MG63 (cell line): Measurements from ENCODE around the gene RASA4B. TPM values are rescaled to one million over a fixed set of nuclear protein-coding genes. Genes with fewer than 3 reads are reported as not detected.
"Not testable (repeated sequence)": the region's sequence is repeated elsewhere in the genome, so short reads cannot be mapped to it uniquely, and the experiment has no call there.

Experiments
- DNase-seq: peaks from one replicate; pipeline ENCODE4 v3.0.0-alpha.2; 2020
- H3K27me3 ChIP-seq: fragments of 250-450 bp; sonication (Bioruptor Pico); 2 replicates; pipeline ENCODE4 v1.5.1; 2020; ENCODE audit warnings: mild to moderate bottlenecking, moderate library complexity
- H3K36me3 ChIP-seq: fragments of 250-450 bp; sonication (Bioruptor Pico); 2 replicates; pipeline ENCODE4 v1.5.1; 2020; ENCODE audit warnings: mild to moderate bottlenecking, moderate library complexity
- H3K4me3 ChIP-seq: fragments of 250-450 bp; sonication (Bioruptor Pico); 2 replicates; pipeline ENCODE4 v1.5.1; 2020; ENCODE audit warnings: mild to moderate bottlenecking, moderate library complexity
- H3K9me3 ChIP-seq: fragments of 250-450 bp; sonication (Bioruptor Pico); 2 replicates; pipeline ENCODE4 v1.5.1; 2020; ENCODE audit warnings: mild to moderate bottlenecking, moderate library complexity
- total RNA-seq: library from RNA; depleted of rRNA; stranded (reverse); fragments of >200 nt; shearing (Covaris generic); gene quantifications from 2 replicates; pipeline ENCODE4 v1.2.3, GENCODE V29; 2014; ENCODE audit warnings: low replicate concordance

RASA4B gene
- total RNA-seq, 1 experiment from 2014 or later: 1.7 TPM

DNA sequence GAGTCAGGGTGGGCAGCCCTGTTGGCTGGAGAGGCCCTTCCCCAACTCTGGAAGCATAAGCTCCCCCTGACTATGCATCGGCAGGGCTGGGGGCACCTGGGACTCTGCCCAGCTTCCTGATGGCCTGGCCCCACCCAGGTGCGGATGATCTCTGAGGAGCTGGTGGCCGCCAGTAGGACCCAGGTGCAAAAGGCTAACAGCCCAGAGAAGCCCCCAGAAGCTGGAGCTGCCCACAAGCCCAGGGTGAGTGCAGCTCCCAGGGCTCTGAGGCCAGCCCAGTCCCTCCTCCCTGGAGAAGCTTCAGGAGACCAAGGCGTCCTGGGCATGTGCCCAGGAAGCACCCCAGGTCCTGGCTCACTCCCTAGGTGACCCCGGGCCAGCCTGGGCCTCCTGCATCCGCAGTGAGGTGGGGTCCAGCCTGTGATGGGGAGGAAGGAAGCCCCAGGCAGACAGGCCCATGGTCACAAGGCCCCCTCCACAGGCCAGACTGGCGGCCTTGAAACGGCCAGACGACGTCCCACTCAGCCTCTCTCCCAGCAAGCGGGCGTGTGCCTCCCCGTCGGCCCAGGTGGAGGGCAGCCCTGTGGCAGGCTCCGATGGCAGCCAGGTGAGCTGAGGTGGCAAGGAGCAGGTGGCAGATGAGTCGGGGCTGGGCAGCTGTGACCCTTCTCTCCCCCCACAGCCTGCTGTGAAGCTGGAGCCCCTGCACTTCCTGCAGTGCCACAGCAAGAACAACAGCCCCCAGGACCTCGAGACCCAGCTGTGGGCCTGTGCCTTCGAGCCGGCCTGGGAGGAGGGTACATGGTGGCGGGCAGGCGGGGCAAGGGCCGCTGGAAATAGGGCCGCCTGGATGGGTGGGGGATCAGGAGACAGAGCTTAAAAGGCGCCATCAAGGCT is 49.7 kb downstream of the RASA4B start:
- no peak overlapping the region for H3K4me3 ChIP-seq
- no peak for DNase-seq
- H3K36me3 ChIP-seq: peaks cover 3% of the 10 kb centered on the region; the same call in 1 of the 2 replicates
- no peaks in the 10 kb centered on the region for H3K27me3 ChIP-seq
- no peaks in the 10 kb centered on the region for H3K9me3 ChIP-seq

DNA sequence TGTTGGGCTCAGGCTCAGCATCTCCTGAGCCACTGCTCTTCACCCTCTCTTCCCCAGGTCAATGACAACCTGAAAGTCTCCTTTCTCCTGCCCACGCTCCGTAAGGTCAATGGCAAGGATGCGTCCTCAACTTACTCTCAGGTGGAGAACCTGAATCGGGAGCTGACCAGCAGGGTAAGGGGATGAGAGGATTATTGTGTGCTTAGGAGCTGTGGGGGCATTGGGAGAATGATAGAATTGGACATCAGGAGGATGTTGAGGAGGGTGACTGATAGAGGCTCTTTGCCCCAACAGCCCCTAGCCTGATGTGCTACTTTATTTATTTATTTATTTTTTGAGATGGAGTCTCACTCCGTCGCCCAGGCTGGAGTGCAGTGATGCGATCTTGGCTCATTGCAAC is 51.5 kb downstream of the RASA4B start:
- H3K4me3 ChIP-seq: no peak overlapping the region
- no peaks in the 10 kb centered on the region for H3K27me3 ChIP-seq
- H3K9me3 ChIP-seq: no peaks in the 10 kb centered on the region
- DNase-seq: no peak
- no peaks in the 10 kb centered on the region for H3K36me3 ChIP-seq

DNA sequence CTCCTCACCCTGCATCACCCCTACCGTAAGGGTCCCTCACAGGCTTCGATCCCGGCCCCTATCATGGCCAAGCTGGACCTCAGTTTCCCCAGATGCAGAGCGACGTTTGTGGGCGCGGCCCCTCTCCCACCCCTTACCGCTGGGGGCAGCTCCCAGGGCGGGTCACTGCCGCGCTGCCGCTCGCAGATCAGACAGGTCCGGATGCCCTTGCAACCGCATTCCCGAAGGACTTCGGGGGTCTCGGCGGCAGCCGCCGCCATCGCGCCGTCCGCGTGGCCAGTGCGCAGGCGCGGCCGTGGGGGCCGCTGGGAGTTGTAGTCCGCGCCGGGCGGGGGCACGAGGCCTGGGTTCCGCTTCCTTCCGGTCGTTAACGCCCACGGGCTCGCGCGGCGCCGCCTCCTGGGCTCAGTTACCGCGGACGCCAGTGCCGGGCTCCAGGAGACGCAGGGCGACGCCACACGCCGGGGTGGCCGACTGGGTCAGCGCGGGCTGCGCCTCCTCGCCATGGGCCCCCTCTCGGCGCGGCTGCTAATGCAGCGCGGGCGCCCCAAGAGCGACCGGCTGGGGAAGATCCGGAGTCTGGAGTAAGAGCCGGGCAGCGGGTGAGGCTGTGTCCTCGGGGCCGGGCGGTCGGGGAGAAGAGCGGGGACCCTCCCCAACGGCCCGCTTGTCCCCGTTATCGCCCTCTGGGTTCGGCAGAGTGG is 52.8 kb downstream of the RASA4B start, which contains the start of the genes ALKBH4 and LRWD1:
TSS of gene ALKBH4 (minus strand) at position 287 of the 704 bp plus-strand sequence. CDS start at position 260, 27 bp downstream.
TSS of gene LRWD1 (plus strand) at position 408 of the 704 bp plus-strand sequence. CDS start at position 505, 97 bp downstream.
- Histone ChIP-seq H3K36me3 (no peaks in the 10 kb centered on the region), H3K9me3 (no peaks in the 10 kb centered on the region), H3K27me3 (no peaks in the 10 kb centered on the region), H3K4me3 (peak within 1 kb of the TSS; percentile 83)
- peak; percentile 89 for DNase-seq

DNA sequence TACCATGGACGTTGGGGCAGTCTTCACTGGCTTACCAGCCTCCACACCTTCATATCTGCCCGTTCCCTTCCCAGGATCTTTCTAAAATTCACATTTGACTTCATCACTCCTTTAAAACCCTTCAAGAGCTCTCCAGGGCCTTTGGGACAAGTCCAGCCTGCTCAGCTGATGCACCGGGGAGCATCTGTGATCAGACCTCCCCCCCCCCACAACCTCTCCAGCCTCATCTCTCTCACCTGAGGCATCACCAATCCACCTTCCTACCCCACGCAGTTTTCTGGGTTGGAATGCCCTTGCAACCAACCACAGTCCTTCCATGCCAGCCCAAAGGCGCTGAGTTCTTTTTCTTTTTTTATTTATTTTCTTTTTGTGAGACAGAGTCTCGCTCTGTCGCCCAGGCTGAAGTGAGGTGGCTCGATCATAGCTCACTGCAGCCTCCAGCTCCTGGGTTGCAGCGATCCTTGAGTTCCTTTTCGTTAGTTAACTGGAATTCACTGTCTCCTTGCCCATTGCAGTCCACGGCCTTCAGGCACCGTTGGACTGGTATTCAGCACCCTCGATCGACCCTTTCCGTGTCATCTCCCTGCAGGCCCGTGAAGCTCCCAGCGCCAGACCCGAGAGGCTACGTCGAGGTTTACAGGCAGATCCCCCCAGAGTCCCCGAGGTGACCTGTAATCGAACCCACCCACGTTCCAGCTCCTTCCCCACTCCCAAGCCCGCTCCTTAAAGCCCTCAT is 53.6 kb downstream of the RASA4B start:
- H3K4me3 ChIP-seq: peak overlapping the region; percentile 83
- H3K27me3 ChIP-seq: no peaks in the 10 kb centered on the region
- H3K9me3 ChIP-seq: no peaks in the 10 kb centered on the region
- no peaks in the 10 kb centered on the region for H3K36me3 ChIP-seq
- no peak for DNase-seq

DNA sequence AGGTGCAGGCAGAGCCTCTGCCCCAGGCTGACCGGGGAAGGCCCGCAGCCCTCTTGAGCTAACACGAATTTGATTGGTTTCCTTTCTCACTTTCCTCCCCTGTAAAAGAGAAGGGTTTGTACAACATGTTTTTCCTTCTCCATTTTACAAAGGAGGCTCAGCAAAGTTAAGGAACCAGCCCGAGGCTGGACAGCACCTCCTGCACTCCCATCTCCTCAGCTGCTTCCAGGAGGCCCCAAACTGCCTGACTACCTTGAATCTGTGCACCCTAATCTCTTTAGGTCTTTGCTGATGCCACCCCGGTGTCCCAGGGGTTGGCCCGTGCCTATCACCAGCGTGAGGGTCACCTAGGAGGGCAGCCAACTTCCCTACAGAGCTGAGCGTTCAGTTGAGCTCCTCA is 57.1 kb downstream of the RASA4B start:
- Histone ChIP-seq H3K27me3 (no peaks in the 10 kb centered on the region), H3K9me3 (no peaks in the 10 kb centered on the region), H3K36me3 (no peaks in the 10 kb centered on the region), H3K4me3 (no peak overlapping the region)
- no peak for DNase-seq

DNA sequence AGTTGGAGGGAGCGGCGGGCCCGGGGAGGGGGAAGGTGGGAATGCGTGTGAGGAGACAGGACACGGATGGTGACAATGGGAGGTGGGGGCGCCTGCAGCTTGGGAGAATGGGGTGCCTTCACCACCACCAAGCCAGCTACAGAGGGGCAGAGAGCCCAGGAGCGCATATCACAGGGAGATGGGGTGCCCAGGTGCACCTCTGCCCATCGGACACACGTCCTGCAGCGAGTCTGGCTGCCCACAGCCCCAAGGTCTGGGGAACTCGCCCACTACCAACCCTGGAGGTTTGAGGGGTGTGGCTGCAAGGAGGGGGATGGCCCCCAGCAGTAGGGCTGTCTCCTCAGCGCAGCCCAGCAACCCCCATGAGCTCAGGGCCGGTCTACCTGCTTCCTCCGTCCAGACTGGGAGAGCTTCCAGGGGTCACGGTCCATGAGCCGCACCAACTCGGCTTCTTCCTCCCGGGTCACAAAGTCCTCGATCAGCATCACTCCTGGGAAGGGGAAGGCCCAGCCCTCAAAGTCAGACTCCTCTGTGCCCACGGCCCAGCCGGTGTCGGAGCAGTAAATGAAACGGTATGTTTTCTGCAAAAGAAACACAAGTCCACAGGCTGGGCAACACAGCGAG is 58.2 kb downstream of the RASA4B start:
- Histone ChIP-seq H3K9me3 (no peaks in the 10 kb centered on the region), H3K36me3 (no peaks in the 10 kb centered on the region), H3K4me3 (no peak overlapping the region), H3K27me3 (no peaks in the 10 kb centered on the region)
- no peak for DNase-seq

DNA sequence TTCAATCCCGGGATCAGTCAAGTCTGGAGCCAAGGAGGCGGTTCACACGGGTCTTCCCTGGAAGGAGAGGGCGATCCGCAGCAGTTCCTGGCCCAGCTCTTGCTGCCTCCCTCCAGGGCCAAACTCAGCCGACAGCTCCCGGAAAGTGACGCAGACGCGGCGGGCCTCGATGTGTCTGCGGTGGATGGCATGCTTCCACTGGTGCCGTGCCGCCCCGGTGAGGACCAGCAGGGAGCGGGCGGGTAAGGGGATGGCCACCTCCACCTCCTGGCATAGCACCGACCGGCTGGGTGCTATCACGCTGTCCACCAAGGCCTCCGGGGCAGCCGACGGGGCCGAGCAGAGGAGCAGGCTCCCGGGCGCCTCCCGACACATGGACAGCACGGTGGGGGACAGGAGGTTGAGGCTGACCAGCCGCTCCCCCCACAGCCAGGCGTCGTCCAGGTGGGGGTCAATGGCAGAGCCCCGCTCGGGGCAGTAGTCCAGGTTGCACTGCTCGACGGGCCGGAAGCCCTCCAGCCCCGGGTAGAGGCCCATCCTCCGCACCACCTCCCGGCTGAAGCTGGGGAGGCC is 60.1 kb downstream of the RASA4B start:
- H3K36me3 ChIP-seq: no peaks in the 10 kb centered on the region
- DNase-seq: no peak
- H3K27me3 ChIP-seq: no peaks in the 10 kb centered on the region
- no peaks in the 10 kb centered on the region for H3K9me3 ChIP-seq
- no peak overlapping the region for H3K4me3 ChIP-seq

DNA sequence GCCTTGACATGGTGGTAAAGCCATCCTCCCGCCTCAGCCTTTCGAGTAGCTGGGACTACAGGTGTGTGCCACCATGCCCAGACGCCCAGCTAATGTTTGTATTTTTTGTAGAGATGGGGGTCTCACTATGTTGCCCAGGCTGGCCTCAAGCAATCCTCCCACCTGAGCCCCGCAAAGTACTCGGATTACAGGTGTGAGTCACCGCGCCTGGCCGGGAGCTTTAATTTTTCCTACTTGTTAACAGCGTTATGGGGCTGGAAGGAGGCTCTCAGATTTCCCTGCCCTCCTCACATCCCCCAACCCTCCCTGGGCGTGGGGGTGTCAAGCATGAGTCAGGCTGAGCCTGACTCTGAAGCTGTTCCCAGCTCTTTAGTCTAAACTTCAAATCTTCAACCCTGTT is 61.2 kb downstream of the RASA4B start:
- Histone ChIP-seq H3K27me3 (no peaks in the 10 kb centered on the region), H3K36me3 (no peaks in the 10 kb centered on the region), H3K9me3 (no peaks in the 10 kb centered on the region), H3K4me3 (no peak overlapping the region)
- DNase-seq: no peak

DNA sequence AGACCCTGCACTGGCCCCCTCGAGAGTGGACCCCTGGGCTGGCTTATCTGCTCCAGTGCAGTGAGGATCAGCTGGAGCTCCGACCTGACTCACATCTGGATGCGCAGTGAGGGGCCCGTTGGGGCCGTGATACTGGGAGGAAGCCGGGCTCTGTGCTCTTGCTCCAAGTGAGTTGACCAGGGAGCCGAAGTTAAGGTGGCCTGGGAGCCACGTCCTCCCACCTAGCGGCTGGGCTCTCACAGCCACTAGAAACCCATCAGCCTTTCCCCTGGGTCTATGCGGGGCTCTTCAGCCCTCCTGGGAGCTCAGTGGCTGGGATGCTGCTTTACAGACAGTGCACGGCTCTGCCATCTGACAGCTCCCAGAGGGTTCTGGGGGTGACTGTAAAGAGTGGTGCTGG is 62.0 kb downstream of the RASA4B start:
- H3K9me3 ChIP-seq: no peaks in the 10 kb centered on the region
- H3K4me3 ChIP-seq: no peak overlapping the region
- no peak for DNase-seq
- no peaks in the 10 kb centered on the region for H3K27me3 ChIP-seq
- H3K36me3 ChIP-seq: no peaks in the 10 kb centered on the region

DNA sequence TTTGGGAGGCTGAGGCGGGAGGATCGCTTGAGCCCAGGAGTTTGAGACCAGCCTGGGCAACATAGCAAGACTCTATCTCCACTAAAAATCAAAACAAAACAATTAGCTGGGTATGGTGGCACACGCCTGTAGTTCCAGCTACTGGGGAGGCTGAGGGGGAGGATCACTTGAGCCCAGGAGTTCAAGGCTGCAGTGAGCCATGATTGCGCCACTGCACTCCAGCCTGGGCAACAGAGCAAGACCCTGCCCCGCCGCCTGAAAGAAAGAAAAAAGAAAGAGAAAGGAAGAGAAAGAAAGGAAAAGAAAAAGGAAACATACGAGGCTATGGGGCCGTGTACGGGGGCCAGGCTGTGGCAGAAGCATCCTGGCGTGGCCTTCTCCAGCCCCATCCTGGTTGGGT is 62.6 kb downstream of the RASA4B start:
- not testable (repeated sequence) for H3K36me3 ChIP-seq, H3K9me3 ChIP-seq, H3K27me3 ChIP-seq, DNase-seq, H3K4me3 ChIP-seq

DNA sequence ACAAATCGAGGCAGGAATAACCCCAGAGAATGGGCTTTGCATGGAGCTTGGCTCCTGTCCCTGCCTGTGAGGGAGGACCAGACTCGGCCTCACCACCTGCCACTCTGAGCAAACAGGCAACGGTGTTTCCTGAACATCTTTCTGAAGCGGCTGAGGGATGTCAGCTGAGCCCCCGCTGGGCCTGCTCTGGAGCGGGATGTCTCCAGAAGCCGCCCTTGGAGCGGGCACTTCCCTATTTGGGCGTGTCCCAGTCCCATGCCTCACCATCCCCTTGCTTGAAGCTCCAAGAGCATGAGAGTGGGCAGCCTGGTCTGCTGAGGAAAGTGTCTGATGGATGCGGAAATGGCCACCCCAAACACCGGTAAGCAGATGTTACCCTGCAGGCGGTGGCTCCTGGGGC is 63.1 kb downstream of the RASA4B start:
- Histone ChIP-seq H3K36me3 (no peaks in the 10 kb centered on the region), H3K4me3 (no peak overlapping the region), H3K27me3 (no peaks in the 10 kb centered on the region), H3K9me3 (no peaks in the 10 kb centered on the region)
- no peak for DNase-seq

DNA sequence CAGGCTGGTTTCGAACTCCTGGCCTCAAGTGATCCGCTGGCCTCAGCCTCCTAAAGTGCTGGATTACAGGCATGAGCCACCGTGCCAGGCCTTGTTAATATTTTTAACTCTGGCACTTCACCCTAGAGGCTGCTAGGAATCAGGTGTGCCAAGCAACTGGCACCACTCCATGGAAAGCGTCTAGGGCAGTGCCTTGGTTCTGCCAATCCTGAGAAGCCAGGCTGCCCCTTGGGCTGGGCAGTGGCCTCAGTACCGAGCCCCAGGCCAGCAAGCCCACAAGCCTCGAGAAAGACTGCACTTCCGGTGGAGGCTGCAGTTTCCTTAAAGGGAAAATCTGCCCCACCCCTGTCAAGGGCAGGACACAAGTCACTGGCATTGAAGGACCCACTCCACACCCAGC is 64.3 kb downstream of the RASA4B start:
- Histone ChIP-seq H3K4me3 (no peak overlapping the region), H3K9me3 (no peaks in the 10 kb centered on the region)
- DNase-seq: no peak

DNA sequence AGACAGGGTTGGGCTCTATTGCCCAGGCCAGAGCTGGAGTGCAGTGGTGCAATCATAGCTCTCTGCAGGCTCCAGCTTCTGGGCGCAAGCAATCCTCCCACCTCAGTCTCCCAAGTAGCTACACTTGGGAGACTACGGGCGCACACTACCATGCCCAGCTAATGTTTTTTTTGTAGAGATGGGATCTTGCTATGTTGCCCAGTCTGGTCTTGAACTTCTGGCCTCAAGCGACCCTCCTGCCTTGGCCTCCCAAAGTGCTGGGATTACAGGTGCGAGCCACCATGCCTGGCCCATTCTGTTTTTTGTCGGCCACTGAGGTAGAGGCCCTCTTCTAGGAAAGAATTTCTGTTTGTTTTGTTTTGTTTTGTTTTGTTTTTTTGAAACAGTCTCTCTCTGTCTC is 65.1 kb downstream of the RASA4B start:
- Histone ChIP-seq H3K9me3 (no peaks in the 10 kb centered on the region), H3K36me3 (no peaks in the 10 kb centered on the region), H3K4me3 (no peak overlapping the region), H3K27me3 (no peaks in the 10 kb centered on the region)
- DNase-seq: no peak

More for the DNA sequence above, 64.3 kb downstream of the RASA4B start:
- Histone ChIP-seq H3K36me3 (no peaks in the 10 kb centered on the region), H3K27me3 (no peaks in the 10 kb centered on the region)

DNA sequence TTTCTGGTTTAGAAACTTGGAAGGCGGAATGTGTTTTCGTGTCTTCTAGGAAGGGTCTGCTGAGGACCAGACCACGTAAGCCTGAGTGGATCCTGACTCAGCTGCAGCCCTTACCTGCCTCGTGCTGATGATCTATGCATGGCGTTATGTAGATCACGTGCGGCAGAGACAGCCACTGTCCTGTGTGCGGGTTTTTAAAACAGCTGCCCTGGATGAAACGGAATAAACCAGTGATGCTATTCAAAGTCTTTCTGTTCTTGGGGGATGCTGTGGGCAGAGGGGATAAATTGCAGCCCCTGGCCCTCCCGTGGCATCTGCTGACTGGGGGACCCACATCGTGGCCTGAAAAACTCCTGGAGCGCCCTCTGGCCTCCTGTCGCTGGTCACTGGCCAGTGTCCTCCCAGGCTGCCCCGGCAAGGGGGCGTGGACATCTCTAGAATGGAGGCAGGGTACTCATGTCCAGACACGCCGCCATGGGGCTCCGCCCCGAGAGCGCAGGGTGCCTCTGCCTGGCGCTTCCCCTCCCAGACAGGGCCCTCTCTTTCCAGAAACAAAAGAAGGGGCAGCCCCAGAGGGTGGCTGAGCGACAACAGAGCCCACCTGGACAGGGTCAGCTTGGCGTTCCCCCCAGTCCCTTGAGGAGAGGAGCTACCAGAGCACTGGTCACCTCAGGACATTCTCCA is 66.1 kb downstream of the RASA4B start:
- DNase-seq: no peak
- Histone ChIP-seq H3K4me3 (no peak overlapping the region), H3K27me3 (no peaks in the 10 kb centered on the region), H3K36me3 (no peaks in the 10 kb centered on the region), H3K9me3 (no peaks in the 10 kb centered on the region)

DNA sequence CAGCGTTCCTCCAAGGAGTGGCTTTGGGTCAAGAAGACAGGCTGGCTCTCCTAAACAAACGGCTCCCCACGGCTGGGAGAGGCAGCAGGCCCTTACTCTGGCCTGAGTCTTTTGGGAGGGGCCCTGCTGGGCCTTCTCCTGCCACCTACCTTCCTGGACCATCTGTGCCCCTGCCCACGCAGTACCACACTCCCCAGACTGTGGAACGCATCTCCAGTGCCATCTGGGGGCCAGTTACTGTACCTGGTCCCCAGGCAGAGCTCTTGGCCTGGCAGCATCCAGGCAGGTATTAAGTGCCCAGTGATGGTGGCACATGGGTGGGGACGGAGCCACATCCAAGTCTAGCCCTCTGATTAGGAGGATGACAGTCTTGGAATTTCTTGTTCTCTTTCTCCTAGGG is 67.3 kb downstream of the RASA4B start:
- Histone ChIP-seq H3K27me3 (no peaks in the 10 kb centered on the region), H3K36me3 (no peaks in the 10 kb centered on the region), H3K9me3 (no peaks in the 10 kb centered on the region), H3K4me3 (no peak overlapping the region)
- no peak for DNase-seq

DNA sequence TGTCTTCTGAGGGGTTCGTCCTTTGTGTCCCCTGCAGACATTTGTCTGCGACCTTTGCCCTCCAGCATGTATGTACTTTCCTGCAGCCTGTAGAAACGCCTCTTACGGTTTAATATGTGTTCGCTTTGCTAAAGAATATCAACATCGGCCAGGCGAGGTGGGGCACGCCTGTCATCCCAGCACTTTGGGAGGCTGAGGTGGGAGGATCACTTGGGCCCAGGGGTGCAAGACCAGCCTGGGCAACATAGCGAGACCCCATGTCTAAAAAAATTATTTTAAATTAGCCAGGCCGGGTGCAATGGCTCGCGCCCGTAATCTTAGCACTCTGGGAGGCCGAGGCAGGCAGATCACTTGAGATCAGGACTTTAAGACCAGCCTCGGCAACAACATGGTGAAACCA is 68.4 kb downstream of the RASA4B start:
- H3K4me3 ChIP-seq: no peak overlapping the region
- no peak for DNase-seq
- H3K9me3 ChIP-seq: no peaks in the 10 kb centered on the region
- no peaks in the 10 kb centered on the region for H3K27me3 ChIP-seq
- no peaks in the 10 kb centered on the region for H3K36me3 ChIP-seq
